Amygdala (tissue), 56 donors: ENCODE results near the gene ZNF768.
A peak's percentile ranks its signal among the peaks of the same experiment; 100 is the strongest.
"Not testable (repeated sequence)": the region's sequence is repeated elsewhere in the genome, so short reads cannot be mapped to it uniquely, and the experiment has no call there.

Experiments
- DNase-seq, 56 donors: peaks; one replicate each; lab custom pipeline; 2025; lab: John Stamatoyannopoulos, UW

Gene ZNF768

GRCh38 chr16:30557707-30557956, 31.3 kb upstream of the ZNF768 start:
- DNase-seq: peak in 1 of 56 donors; percentile 47

DNA sequence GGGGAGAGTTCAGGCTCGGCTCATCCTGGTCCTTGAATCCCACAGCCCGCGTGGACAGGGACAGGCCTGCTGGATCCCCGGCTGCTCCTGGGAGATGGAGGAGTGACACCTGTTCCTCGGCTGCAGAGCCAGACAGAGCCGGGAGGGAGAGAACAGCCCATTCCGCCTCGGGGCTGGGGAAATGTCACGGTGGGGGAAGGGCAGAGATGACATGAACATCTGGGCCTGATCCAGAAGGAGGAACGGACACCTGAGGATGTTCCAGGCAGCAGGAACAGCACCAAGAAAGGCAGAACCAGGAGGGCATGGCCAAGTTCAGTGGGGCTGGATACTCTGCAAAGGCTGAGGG, 29.7 kb upstream of the ZNF768 start:
- no peak for DNase-seq

- no peak for DNase-seq
Observed at GRCh38 chr16:30555315-30556124, 29.2 kb upstream of the ZNF768 start.

GRCh38 chr16:30554557-30555314, 28.4 kb upstream of the ZNF768 start:
- no peak for DNase-seq

- no peak for DNase-seq
Observed at GRCh38 chr16:30553393-30553899, 27.1 kb upstream of the ZNF768 start.

DNA sequence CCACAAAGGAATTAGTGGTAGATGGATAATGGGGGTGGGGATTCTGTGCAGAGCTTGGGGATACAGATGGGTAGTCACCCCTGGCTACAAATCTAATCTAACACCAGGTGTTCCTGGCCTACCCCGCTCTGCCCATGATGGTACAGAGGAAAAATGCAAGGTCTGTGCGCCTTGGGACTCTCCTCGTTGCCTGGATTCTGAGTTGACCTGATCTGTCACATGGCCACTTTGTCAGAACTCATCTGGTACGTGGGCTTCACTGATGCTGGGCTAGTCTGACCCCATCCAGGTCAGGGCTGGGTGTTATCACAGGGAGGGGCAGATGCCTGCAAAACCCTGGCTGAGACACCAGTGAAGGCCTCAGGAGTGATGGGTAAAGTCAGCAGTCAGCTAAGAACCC, 26.6 kb upstream of the ZNF768 start:
- DNase-seq: no peak

GRCh38 chr16:30551781-30552180, 25.4 kb upstream of the ZNF768 start:
- DNase-seq: no peak

- no peak for DNase-seq
Observed at GRCh38 chr16:30548416-30549253, 22.3 kb upstream of the ZNF768 start.

DNA sequence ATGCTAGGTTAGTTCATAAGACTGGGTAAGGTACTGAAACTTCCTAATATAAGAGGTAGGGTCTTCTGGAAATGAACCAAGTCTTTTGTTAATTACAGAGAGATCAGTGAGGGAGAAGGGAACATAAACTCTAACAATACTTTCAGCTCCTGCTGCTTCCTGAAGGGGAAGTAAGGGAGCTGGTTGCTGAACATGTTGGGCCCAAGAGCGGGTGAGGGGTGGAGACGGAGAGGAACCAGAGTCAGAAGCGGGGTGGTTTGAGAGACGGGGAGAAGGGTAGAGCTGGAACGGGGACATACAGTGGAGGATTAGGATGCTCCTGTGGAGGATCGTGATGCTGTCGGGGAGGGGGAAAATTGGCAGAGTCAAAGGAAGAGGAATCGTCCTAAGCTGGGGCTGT, 19.7 kb upstream of the ZNF768 start:
- DNase-seq: no peak

GRCh38 chr16:30543067-30543466, 16.7 kb upstream of the ZNF768 start:
- DNase-seq: no peak

GRCh38 chr16:30541502-30542329, 15.3 kb upstream of the ZNF768 start:
- DNase-seq: no peak

- not testable (repeated sequence) for DNase-seq
Observed at GRCh38 chr16:30540916-30541464, 14.6 kb upstream of the ZNF768 start.

GRCh38 chr16:30539986-30540526, 13.7 kb upstream of the ZNF768 start:
- not testable (repeated sequence) for DNase-seq

DNA sequence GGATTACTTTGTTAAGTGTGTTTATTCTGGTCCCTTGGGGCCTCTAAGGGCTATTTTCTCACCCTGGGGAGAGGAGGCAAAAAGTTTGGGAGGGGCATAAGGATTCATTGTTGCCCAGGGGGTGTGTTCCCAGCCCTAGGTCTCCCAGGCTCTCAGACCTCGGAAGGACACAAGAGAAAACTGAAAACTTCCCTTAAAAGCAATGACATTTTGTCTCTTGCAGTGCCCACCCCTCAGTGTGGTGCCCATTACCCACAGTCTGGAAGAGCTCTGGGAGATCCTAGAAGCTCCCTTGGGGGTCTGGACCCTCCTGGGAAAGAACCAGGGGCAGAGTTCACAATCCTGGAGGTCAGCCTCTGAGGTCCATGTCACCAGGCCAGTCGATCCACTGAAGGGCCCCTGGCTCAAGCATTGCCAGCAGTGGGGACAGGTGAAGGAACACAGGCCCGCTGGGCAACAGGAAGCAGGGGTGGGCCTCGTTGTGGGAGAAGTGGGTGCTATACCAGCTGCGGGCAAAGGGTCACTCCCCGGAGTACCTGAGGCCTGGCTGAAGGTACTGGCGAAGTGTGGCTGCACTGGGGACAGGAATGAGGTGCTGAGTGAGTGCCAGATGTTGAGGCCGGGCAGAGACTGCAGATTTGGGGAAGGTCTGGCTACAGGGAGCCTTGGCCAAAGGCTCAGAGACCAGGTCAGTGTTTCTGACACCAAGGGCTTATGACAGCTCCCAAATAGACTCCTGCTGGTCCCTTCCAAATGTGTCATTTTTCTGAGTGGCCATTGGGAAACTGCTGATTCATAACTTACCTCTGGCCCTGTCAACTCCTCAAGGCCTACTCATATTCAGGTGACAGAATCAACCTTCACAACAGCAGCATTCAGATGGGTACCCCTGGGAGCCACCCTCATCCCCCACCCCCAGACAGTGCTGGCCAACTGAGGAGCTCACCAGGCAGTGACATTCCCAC, 12.9 kb upstream of the ZNF768 start:
- DNase-seq: no peak

GRCh38 chr16:30536391-30537024, 10.1 kb upstream of the ZNF768 start:
- not testable (repeated sequence) for DNase-seq

- DNase-seq: peak in 32 of 56 donors; percentile 2 to 61 (median 30)
Observed at GRCh38 chr16:30535777-30536190, 9.4 kb upstream of the ZNF768 start.

GRCh38 chr16:30535106-30535776, 8.9 kb upstream of the ZNF768 start:
- peak in 3 of 56 donors; percentile 20 to 42 (median 39) for DNase-seq
